PC-3 (cell line): ENCODE data around the gene GSG1L. TPM values are rescaled to one million over a fixed set of nuclear protein-coding genes. Genes with fewer than 3 reads are reported as not detected.

Source experiments
- ATAC-seq: fragments of 200-7000 bp; cut with Tn5 transposase; 2 replicates; pipeline ENCODE4 v1.9.1; 2020; ENCODE audit warnings: mild to moderate bottlenecking, moderate library complexity
- BruUV-seq: library from RNA; stranded (reverse); fragments of 400-500 nt; replicated peaks from 2 replicates; lab custom pipeline; 2021; lab: Mats Ljungman, UMichigan
- CTCF ChIA-PET: fragments of 300-600 bp; sonication (Branson Sonifier 250); formaldehyde crosslinking; loops from one replicate; lab custom pipeline; 2022; ENCODE audit warnings: antibody characterized with exemption; lab: Charles Lee
- POLR2A ChIA-PET: fragments of 300-600 bp; sonication (Branson Sonifier 250); formaldehyde crosslinking; loops from one replicate; lab custom pipeline; 2022; ENCODE audit warnings: antibody characterized with exemption; ENCODE audit not compliant: unreplicated experiment; lab: Charles Lee
- DNase-seq: peaks from one replicate; pipeline ENCODE4 v3.0.0-alpha.2; 2015
- H2AFZ ChIP-seq: fragments of 300-600 bp; sonication (generic); 2 replicates; pipeline ENCODE4 v1.6.0; 2016; ENCODE audit warnings: antibody characterized with exemption, low read length
- H3F3A ChIP-seq: fragments of 300-600 bp; sonication (generic); one replicate; pipeline ENCODE4 v1.6.0; 2017; ENCODE audit warnings: antibody characterized with exemption, low read length, control low read depth, mild to moderate bottlenecking; ENCODE audit not compliant: unreplicated experiment
- H3K27ac ChIP-seq: fragments of 300-600 bp; sonication (generic); 2 replicates; pipeline ENCODE4 v1.5.1; 2016; ENCODE audit warnings: mild to moderate bottlenecking, low read length
- H3K27me3 ChIP-seq: fragments of 300-600 bp; sonication (generic); 2 replicates; pipeline ENCODE4 v1.6.1; 2016; ENCODE audit warnings: low read length, mixed read lengths
- H3K36me3 ChIP-seq: fragments of 300-600 bp; sonication (generic); 2 replicates; pipeline ENCODE4 v1.6.1; 2016; ENCODE audit warnings: low read depth, mixed run types, low read length, mixed read lengths
- H3K4me1 ChIP-seq: fragments of 300-600 bp; sonication (generic); 2 replicates; pipeline ENCODE4 v1.5.1; 2016; ENCODE audit warnings: low read length; ENCODE audit not compliant: insufficient read depth
- H3K4me2 ChIP-seq: fragments of 300-600 bp; sonication (generic); 2 replicates; pipeline ENCODE4 v1.6.0; 2016; ENCODE audit warnings: low read length
- H3K4me3 ChIP-seq: fragments of 300-600 bp; sonication (generic); 2 replicates; pipeline ENCODE4 v1.5.1; 2016; ENCODE audit warnings: mild to moderate bottlenecking, low read length, mixed read lengths
- H3K79me2 ChIP-seq: fragments of 300-600 bp; sonication (generic); 2 replicates; pipeline ENCODE4 v1.6.1; 2017; ENCODE audit warnings: low read length, mixed read lengths
- H3K9ac ChIP-seq: fragments of 300-600 bp; sonication (generic); 2 replicates; pipeline ENCODE4 v1.6.0; 2016; ENCODE audit warnings: mild to moderate bottlenecking, low read length
- H3K9me2 ChIP-seq: fragments of 300-600 bp; sonication (generic); replicated peaks from 2 replicates; pipeline ENCODE4 v1.6.1; 2016; ENCODE audit warnings: mixed run types, low read length, mixed read lengths
- H3K9me3 ChIP-seq: fragments of 300-600 bp; sonication (generic); 2 replicates; pipeline ENCODE4 v1.6.1; 2016; ENCODE audit warnings: low read length, mixed read lengths
- H4K20me1 ChIP-seq: fragments of 300-600 bp; sonication (generic); 2 replicates; pipeline ENCODE4 v1.6.1; 2016; ENCODE audit warnings: low read length, mixed read lengths
- EZH2 ChIP-seq: fragments of 300-600 bp; sonication (generic); IDR thresholded peaks from one replicate; pipeline ENCODE4 v1.6.1; 2017; ENCODE audit warnings: antibody characterized with exemption, mild to moderate bottlenecking, low read length; ENCODE audit not compliant: unreplicated experiment
- EZH2phosphoT487 ChIP-seq: fragments of 300-600 bp; sonication (generic); IDR thresholded peaks from 2 replicates; pipeline ENCODE4 v1.6.1; 2018; ENCODE audit warnings: mild to moderate bottlenecking, antibody characterized with exemption, low read length, borderline replicate concordance
- intact Hi-C: fragments of 100-400 bp; cut with micrococcal nuclease; formaldehyde crosslinking; loops from 2 replicates; pipeline ENCODE4 v1.9.0; 2023
- total RNA-seq: library from RNA; depleted of rRNA; stranded (reverse); fragments of >200 nt; gene quantifications from 2 replicates; pipeline ENCODE4 v1.2.3, GENCODE V29; 2014
- TF ChIP-seq, protein P1 (sequence below): fragments of 300-600 bp; sonication (generic); conservative IDR thresholded peaks from 2 replicates; pipeline ENCODE4 v1.5.1; 2017; ENCODE audit warnings: antibody characterized with exemption, low read depth, mild to moderate bottlenecking, low read length

Gene GSG1L
- total RNA-seq, 1 experiment from 2014 or later: not detected

DNA sequence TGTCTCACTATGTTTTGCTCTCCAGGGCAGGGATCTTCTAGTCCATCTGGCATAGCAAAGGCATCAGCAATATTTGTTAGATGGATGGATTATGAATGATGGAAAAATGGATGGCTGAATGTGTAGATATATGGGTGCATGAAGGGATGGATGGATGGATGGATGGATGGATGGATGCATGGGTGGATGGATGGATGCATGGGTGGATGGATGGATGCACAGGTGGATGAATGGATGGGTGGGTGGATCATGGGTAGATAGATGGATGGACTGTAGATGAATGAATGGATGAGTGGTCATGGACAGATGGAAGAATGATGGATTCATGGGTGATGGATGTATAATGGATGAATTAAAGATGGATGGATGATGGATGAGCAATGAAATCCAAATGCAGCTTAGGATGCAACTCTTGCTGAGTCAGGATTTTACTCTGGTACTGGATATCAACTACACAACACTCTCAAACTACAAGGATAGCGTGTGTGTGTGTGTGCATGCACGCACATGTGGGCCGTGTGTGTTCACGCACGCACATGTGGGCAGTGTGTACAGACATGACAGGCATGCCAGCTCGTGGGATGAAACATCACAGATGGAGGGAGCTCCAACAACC lies 34.0 kb downstream of the GSG1L start:
- no peak overlapping the region for H3K9ac ChIP-seq
- CTCF ChIA-PET: no interaction called here
- no peaks in the 10 kb centered on the region for H3F3A ChIP-seq
- DNase-seq (no peak), ATAC-seq (no peak)
- no TSS peak for BruUV-seq
- no peaks in the 10 kb centered on the region for H3K4me1 ChIP-seq
- no peaks in the 10 kb centered on the region for H3K9me2 ChIP-seq
- H3K27me3 ChIP-seq: peaks cover 27% of the 10 kb centered on the region
- H2AFZ ChIP-seq: no peak overlapping the region
- H3K9me3 ChIP-seq: no peaks in the 10 kb centered on the region
- POLR2A ChIA-PET: no interaction called here
- H3K27ac ChIP-seq: no peak overlapping the region
- H3K4me3 ChIP-seq: no peak overlapping the region
- H3K4me2 ChIP-seq: no peak overlapping the region
- intact Hi-C loops: no loop called here
- no peaks in the 10 kb centered on the region for H3K36me3 ChIP-seq
- H3K79me2 ChIP-seq: no peaks in the 10 kb centered on the region
- TF ChIP-seq, protein P1, sequence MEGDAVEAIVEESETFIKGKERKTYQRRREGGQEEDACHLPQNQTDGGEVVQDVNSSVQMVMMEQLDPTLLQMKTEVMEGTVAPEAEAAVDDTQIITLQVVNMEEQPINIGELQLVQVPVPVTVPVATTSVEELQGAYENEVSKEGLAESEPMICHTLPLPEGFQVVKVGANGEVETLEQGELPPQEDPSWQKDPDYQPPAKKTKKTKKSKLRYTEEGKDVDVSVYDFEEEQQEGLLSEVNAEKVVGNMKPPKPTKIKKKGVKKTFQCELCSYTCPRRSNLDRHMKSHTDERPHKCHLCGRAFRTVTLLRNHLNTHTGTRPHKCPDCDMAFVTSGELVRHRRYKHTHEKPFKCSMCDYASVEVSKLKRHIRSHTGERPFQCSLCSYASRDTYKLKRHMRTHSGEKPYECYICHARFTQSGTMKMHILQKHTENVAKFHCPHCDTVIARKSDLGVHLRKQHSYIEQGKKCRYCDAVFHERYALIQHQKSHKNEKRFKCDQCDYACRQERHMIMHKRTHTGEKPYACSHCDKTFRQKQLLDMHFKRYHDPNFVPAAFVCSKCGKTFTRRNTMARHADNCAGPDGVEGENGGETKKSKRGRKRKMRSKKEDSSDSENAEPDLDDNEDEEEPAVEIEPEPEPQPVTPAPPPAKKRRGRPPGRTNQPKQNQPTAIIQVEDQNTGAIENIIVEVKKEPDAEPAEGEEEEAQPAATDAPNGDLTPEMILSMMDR: no peak
- TF ChIP-seq EZH2 (no peak), EZH2phosphoT487 (no peak)
- H4K20me1 ChIP-seq: no peaks in the 10 kb centered on the region

- Histone ChIP-seq H3K27ac (no peak overlapping the region), H3K4me3 (no peak overlapping the region), H3F3A (no peaks in the 10 kb centered on the region), H3K79me2 (no peaks in the 10 kb centered on the region), H3K9me3 (no peaks in the 10 kb centered on the region), H3K9me2 (no peaks in the 10 kb centered on the region), H3K4me2 (no peak overlapping the region), H3K4me1 (no peaks in the 10 kb centered on the region), H3K27me3 (peaks cover 16% of the 10 kb centered on the region), H3K36me3 (no peaks in the 10 kb centered on the region), H4K20me1 (no peaks in the 10 kb centered on the region), H3K9ac (no peak overlapping the region), H2AFZ (no peak overlapping the region)
- ChIA-PET POLR2A (no interaction called here), CTCF (no interaction called here)
- BruUV-seq: no TSS peak
- ATAC-seq: no peak
- DNase-seq: no peak
- intact Hi-C loops: no loop called here
- TF ChIP-seq, protein P1: no peak
- TF ChIP-seq EZH2 (no peak), EZH2phosphoT487 (no peak)
These were observed 36.5 kb downstream of the GSG1L start for GRCh38 chr16:28027055-28027454.

- ChIA-PET CTCF (no interaction called here), POLR2A (no interaction called here)
- DNase-seq: no peak
- Histone ChIP-seq H3K4me3 (no peak overlapping the region), H3F3A (no peaks in the 10 kb centered on the region), H3K9me2 (no peaks in the 10 kb centered on the region), H3K4me1 (no peaks in the 10 kb centered on the region), H2AFZ (no peak overlapping the region), H3K79me2 (no peaks in the 10 kb centered on the region), H3K27ac (no peak overlapping the region), H3K4me2 (no peak overlapping the region), H4K20me1 (no peaks in the 10 kb centered on the region), H3K9me3 (no peaks in the 10 kb centered on the region), H3K9ac (no peak overlapping the region), H3K27me3 (peaks cover 12% of the 10 kb centered on the region), H3K36me3 (no peaks in the 10 kb centered on the region)
- TF ChIP-seq EZH2phosphoT487 (no peak), EZH2 (no peak)
- TF ChIP-seq, protein P1: no peak
- no peak for ATAC-seq
- BruUV-seq: no TSS peak
- intact Hi-C loops: no loop called here
These were observed 37.9 kb downstream of the GSG1L start for GRCh38 chr16:28025631-28026030.
